Measurements from ENCODE around the gene JAZF1.

Gene JAZF1

DNA sequence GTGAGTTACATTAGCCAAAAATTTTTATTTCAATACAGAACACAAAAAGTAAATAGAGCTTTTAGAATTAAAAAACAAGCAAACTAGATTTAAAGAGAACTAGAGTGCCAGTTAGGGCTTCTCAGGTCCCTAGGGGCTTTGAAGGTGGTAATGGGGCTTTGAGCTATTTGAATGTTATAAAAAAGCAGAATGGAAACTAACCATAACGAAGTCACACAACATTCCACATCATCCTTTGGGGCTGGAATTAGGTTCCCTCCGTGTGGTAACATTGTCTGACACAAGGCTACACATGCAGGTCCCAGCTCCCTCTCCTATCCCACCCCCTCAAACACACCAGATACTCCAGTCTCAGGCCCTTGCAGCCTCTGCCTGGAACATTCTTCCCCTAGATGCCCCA is 15.3 kb downstream of the JAZF1 start:
- DNase-seq, result no peak

GRCh38 chr7:28163949-28164348 is 16.6 kb downstream of the JAZF1 start:
- no peak for DNase-seq

GRCh38 chr7:28161331-28161730 is 19.3 kb downstream of the JAZF1 start:
- no peak for DNase-seq

DNA sequence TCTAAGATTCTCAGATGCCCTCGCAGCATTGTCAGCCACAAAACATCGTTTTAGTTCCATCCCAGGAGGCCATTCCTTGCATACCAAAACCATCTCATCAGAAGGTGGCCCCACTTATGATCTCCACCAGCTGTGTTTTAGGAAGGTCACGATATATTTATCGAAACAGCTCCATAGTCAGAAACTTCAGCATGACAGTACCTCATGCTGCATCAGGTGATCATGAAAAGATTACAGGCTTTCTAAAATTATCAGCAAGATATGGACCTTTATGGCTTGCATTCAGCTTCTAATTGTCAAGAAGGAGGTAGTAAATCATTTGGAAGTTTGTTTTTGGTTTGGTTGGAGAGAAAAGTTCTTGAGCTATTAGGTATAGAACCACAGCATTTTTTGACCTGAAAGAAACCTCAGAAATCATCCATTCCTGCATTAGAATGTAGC is 20.0 kb downstream of the JAZF1 start:
- DNase-seq, result no peak

DNA sequence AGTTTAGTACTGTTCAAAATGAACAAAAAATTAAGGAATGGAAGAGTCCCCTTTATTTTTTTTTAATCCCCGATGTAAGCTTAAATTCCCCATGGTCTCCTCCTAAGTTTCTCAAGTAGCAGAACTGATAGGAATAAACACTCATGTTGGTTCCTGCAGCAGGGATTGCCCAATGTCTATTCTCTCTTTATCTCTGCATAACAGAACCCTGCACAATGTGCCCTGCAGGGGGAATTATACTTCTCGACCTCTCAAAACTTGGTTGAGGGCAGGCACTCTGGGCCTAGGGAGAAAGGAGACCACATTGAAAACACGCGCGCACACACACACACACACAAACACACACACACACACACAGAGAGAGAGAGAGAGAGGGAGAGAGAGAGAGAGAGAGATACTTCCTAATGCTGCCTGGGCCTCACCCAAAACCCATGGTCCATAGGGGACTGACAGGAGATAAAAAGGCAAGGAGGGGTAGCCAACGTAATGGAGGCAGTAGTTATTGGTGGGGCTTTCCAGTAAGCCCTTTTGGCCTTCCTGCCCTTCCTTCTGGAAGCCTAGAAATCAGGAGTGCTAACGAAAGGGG is 22.7 kb downstream of the JAZF1 start:
- DNase-seq, result no peak

DNA sequence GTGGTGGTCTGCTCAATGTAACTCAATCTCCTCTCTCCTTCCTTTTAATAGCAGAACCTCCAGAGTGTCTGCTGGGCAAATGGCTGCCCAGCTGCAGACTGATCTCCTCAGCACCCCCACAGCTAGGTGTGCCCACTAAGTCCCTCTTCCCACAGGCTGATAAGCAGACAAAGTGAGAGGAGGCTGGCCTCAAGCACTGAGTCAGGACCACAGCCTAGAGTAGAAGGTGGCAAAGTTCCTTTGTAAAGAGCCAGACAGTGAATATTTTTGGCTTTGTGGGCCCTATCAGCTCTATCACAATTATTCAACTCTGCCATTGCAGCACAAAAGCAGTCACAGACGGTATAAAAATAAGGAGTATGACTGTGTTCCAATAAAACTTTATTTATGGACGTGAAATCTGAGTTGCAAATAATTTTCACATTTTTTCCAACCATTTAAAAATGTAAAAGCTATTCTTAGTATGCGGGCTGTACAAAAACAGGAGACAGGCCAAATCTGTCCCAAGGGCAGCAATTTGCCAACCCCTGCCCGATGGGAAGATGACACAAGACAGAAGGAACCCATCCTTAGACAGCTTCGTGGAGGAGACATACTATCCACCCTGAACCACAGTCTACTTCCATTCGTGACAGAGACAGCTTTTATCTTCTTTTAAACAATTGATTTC is 23.4 kb downstream of the JAZF1 start:
- no peak for DNase-seq

GRCh38 chr7:28156401-28156800 is 24.2 kb downstream of the JAZF1 start:
- no peak for DNase-seq

DNA sequence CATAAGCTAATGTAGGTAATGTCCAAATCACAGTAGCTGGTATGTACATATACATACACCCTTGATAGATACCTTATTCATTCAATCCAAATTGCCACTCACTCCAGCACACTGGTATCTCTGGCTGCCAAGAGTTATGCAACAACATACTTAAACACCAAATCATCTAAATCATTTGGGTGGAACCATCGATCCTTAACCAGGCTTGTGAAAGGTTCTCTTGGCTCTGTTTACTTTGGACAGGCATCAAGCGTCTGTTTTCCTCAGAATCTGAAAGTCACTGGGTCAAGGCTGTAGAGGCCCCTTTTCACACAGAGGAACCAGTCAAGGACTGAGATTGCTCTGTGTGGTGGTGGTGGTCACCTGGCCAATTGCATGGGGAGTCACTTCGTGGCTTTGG is 24.6 kb downstream of the JAZF1 start:
- no peak for DNase-seq

GRCh38 chr7:28155019-28155660 is 25.5 kb downstream of the JAZF1 start:
- DNase-seq, result no peak

GRCh38 chr7:28152594-28152993 is 28.0 kb downstream of the JAZF1 start:
- DNase-seq, result no peak

DNA sequence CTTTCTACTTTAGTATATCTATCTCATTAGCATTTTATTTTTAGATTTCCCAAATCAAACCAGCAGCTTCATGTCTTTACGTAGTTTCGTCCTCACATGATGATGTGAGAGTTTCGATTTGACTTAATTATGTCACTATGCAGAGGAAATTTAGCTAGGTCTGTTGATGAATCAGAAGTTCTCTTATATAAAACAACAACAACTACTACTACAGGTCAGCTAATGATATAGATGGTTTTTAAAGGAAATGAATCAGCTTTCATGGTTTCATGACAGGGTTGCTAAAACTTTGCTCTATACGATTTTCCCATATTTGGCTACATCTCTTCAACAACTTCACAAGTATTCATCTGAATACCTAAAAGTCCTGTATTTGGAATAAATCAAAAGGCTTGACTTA is 28.6 kb downstream of the JAZF1 start:
- DNase-seq, result no peak

DNA sequence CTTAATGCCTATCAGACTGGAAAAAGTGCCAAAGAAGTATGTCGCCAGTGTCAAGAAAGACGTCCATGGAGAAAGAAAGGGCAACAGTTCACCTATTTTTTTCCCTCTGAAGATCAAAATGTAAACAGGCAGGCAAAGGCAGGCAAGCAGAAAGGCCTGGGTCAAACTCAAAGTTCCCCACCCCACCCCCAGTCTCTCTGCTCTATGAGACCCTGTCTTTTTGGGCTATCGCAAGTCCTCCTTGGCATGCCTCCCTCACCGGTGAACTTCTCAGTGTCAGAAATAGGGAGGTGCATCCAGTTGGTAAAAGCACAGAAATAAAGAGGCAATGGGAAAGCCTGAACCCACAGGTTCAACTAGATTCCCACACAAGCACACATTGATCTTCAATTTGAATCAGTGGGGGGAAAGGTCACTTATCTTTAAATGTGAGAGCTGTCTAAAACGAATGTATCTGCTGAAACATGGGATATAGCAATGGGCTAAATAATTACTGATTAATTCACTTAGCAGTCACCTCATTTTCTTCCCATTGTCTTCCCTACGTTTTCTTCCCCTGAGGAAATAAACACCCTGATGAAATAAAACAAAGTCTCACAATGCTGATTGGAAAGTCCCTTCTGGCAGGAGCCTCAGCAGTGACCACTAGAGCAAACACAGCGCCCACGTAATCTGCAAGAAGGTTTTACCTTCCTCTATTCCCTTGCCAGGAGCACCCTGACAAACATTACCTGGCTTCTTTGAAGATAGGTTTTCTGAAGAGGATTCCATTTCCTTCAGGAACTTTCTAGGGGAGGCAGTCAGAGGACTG is 31.1 kb downstream of the JAZF1 start:
- no peak for DNase-seq

GRCh38 chr7:28145931-28146330 is 34.7 kb downstream of the JAZF1 start:
- no peak for DNase-seq

DNA sequence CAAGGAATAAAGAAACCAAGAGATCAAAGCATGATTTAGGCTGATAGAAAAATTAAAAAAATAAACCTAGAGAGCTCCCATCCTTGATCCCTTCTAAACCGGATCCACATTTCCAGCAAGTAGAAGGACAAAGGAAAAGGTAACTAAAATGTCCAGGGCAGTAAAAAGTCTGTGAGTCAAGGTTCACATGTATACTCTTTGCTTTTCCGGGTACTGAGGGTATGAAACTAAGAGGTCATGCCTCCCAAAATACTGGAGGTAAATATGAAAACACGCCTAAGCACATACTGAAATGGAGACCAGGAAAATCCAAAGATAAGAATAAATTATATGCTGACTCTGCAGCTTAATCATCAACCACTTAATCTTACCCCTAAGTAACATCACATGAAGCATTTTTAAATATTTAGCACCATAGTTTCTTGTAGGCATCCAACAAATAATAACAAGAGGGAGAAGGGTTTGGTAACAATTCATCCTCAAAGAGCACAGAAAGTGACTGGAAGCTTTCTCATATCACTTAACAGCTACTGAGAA is 35.4 kb downstream of the JAZF1 start:
- no peak for DNase-seq

DNA sequence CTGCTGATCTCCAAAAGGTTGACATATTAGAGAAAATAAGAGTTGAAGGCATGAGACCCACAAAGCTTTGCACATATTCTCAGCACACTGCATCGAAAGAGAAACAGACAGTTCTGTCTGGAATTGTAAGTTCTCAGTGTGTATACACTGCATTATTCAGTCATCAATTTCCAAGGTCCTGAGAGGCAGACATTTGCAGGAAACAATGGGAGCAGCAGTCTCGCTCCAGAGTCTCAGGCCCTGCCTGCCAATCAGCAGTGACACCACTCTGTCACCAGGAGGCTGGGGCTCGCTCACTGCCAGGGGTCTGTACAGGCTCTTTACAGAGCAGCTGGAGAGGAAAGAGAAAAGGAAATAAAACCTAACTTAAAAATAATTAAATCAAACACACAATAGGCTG is 36.3 kb downstream of the JAZF1 start:
- no peak for DNase-seq

DNA sequence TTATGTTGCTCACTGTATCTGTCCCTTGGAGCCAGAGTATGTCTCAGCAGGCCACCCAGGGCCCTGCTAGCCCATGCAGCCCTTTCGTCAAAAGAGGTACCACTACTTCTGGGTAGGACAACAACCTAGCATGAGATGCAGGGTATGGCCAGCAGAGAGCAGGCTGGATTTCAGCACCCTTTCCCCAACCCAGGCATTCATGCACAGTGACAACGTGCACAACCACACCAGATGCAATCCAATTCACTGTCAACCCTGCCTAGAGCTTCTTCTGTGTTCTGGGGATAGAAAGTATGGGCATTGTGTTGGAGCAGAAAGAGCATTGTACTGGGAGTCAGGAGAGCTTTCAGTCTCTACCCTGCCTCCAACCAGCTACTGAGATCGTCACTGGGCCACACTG is 37.9 kb downstream of the JAZF1 start:
- no peak for DNase-seq

DNA sequence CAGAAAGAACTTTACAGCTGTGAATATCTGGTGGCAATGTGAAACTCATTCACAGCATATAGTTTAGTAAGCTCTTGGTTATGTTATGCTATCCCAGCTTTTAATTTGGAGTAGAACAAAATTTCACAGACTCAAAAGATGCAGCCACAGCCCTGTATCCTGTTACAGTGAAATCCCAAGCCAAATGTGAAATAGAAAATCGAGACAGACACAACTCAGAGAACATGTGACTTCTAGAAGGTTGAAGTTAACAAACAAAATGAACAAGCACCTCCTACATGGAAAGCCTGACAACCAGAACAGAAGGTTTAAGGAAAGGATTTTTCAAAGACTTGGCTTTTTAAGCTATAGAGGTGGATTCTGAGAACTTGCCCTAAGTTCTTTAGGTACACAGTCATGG is 39.6 kb downstream of the JAZF1 start:
- no peak for DNase-seq

- no peak for DNase-seq
Observed at GRCh38 chr7:28138837-28139236, 41.8 kb downstream of the JAZF1 start.

DNA sequence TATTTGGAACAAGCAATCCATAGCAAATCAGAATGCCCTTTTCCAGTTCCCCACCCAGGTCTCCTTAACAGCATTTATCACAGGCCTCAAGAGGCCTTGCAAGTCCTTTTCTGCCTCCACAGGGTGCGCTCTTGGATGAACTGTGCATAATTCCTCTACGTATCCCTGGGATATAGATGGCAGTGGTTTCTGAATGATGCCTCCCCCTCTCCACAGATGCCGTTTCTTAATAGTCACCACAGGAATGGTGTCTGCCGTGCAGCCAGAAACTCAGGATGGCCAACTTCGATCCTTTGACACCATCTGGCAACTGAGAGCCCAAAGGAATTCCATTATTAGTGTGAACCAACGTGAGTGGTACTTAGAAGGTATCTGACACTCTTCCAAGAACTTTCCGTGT is 43.1 kb downstream of the JAZF1 start:
- no peak for DNase-seq

DNA sequence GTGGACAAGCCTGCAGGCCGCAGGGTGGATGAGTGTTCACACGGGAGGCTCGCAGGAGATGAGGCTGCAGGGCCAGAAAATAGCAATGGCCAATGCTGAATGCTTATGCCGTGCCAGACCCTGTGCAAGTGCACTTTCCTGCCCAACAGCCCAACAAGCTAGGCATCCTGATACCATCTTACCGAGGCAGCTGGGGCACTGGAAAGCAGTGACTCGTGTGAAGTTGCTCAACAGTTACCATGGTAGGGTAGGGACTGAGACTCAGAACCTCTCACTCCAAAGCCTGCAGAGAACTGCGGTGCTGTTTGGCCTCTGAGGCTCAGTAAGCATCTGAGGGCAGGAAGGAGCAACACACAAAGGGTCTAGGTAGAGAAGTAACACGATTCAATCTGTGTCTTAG is 43.7 kb downstream of the JAZF1 start:
- DNase-seq, result no peak

GRCh38 chr7:28136420-28136819 is 44.2 kb downstream of the JAZF1 start:
- no peak for DNase-seq

GRCh38 chr7:28135760-28136159 is 44.8 kb downstream of the JAZF1 start:
- DNase-seq, result no peak

- DNase-seq, result no peak
Observed at GRCh38 chr7:28135315-28135714, 45.3 kb downstream of the JAZF1 start.

Measured in NCI-H446 (cell line).